GM20000 (cell line): ENCODE results near the gene UNC5B.
A peak's percentile ranks its signal among the peaks of the same experiment; 100 is the strongest.

ENCODE experiments used
- DNase-seq: peaks from one replicate; pipeline ENCODE4 v3.0.0; 2012; ENCODE audit warnings: low spot score
- CTCF ChIP-seq: IDR thresholded peaks from 2 replicates; pipeline ENCODE4 v1.5.1; 2012; ENCODE audit warnings: mild to moderate bottlenecking, control low read depth; ENCODE audit errors: extremely low read depth, missing control alignments

UNC5B gene

GRCh38 chr10:71266918-71267442 lies 54.6 kb downstream of the UNC5B start:
- DNase-seq: no peak
- TF ChIP-seq CTCF: no peak

- no peak for DNase-seq
- TF ChIP-seq CTCF: no peak
Measured at GRCh38 chr10:71267508-71268240, 55.3 kb downstream of the UNC5B start.

GRCh38 chr10:71268247-71268691 lies 55.9 kb downstream of the UNC5B start:
- no peak for DNase-seq
- TF ChIP-seq CTCF: no peak

GRCh38 chr10:71268758-71269157 lies 56.4 kb downstream of the UNC5B start:
- no peak for DNase-seq
- no peak for TF ChIP-seq CTCF

DNA sequence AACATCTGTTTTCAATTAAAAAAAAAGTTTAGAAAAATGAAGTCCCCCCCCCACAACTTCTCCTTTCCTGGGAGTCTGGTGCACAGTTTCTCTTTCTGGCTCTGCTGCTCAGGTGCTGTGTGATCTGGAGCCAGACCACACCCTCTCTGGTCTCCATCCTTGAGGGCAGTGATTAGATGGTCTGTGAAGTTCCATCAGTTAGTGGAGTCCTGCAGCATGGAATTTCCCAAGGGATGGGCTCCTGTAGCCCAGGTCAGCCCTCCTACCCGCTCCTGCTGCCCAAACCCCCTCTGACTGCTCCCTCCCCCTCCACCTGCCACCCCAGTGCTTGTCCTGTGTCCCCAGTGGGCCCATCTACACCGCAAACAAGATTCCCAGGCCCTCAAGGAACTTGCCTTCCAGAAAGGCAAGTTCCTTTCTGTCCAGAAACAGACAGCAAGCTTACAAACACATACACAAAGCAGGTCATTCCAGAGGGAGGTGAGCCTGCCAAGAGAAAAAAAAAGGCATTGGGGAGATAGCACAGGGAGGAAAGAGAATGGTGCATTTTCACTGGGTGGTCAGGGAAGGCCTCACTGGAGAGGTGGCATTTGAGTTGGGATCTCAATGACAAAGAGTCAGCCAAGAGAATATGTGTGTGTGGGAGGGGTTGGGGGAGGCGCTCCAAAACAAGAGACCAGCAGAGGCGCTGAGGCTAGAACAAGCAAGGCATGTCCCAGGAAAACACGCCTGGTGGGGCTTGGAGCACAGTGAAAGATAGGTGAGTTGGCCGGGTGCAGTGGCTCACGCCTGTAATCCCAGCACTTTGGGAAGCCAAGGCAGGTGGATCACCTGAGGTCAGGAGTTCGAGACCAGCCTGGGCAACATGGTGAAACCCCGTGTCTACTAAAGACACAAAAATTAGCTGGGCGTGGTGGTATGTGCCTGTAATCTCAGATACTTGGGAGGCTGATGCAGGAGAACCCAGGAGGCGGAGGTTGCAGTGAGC lies 57.2 kb downstream of the UNC5B start:
- DNase-seq: no peak
- no peak for TF ChIP-seq CTCF

DNA sequence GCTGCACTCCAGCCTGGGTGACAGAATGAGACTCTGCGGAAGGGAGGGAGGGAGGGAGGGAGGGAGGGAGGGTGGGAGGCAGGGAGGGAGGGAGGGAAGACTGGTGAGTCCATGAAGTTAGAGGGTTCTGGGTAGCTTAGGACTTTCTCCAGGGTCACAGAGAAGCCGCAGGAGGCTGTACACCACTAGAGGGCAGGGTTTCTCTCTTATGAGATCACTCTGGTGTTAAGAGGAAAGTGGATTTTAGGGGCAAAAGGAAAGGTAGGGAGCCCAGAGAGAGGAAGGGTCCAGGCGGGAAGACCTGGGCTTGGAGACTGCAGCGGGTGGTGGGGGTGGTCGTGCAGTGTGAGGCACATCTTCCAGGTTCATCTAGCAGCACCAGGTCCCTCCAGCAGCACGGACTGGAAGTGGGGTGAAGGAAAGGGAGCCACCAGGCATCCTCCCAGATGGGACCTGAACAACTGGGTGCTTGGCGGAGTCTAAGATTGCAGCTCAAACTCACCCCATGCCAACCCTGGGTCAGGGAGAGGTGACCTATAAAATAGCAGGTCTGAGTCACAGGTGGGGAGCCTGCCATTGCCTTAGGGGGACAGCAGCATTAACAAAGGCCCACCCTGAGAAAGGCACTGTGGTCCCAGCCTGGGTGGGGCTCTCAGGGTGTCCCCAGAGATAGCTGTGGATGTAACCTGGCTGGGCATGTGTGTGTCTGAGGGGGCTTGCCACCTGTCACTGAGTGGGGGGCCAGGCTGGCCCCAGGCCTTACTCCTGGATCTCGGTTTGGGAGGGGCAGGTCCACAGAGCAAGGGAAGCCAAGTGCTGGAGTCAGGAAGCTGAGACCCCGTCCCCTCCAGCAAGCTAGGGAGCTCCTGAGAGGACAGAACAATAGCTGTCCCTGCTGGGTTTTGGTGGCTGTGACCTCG lies 58.2 kb downstream of the UNC5B start:
- TF ChIP-seq CTCF: peak; percentile 71
- peak; percentile 74 for DNase-seq
